ENCODE data around the gene SNX9. TPM values are rescaled to one million over a fixed set of nuclear protein-coding genes. Genes with fewer than 3 reads are reported as not detected.

SNX9 gene
- total RNA-seq, 1 experiment from 2014 or later = 31.3 TPM

DNA sequence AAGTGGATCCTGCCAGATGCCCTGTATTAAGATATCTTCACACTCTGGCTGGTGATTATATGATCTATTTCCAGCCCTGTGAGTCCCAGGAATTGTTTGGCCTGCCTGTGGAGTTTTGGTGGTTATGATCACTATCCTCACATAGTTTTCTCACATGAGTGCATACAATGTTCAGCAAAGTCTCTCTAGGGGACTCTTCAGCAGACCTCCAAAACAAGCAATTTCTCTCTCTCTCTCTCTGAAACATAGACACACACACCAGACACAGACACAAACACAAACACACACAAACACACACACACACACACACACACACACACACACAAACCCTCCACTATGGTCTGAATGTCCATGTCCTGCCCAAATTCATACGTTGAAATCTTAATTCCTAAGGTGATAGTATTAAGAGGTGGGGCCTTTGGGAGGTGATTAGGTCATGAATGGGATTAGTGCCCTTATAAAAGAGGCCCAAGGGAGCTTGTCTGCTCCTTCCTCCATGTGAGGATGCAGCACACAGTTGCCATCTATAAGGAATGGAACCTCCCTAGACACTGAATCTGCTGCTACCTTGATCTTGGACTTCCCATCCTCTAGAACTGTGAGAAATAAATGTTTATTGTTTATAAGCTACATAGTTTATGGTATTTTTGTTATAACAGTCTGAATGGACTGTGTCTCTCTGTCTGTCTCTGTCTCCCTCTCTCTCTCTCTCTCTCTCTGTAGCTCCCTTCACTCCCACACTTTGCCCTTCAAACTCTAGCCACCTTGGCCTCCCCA is 136.6 kb downstream of the SNX9 start:
- Mint-ChIP-seq H3K9me3 (peaks cover 28 to 31% of the 10 kb centered on the region in 2 experiments), H3K27me3 (ENCODE audit: low read depth) (no peaks in the 10 kb centered on the region), H3K27ac (no peak overlapping the region), H3K36me3 (ENCODE audit: insufficient read depth in 1 of 3, low read depth in 3 of 3) (peaks cover 14 to 24% (median 21%) of the 10 kb centered on the region in 3 experiments), H3K4me1 (peaks cover 16 to 25% of the 10 kb centered on the region in 2 experiments), H3K4me3 (no peak overlapping the region)
- Histone ChIP-seq H4K5ac (ENCODE audit: insufficient read length, low read depth, low read length) (no peak overlapping the region), H3K9me3 (ENCODE audit: control insufficient read depth, low read depth, low read length) (peaks cover 6% of the 10 kb centered on the region), H3K4me2 (ENCODE audit: insufficient read depth, insufficient read length, low read length) (no peak overlapping the region), H3K23ac (ENCODE audit: insufficient read length, low read depth, low read length) (no peak overlapping the region), H3K56ac (ENCODE audit: insufficient read length, low read depth, low read length) (no peak overlapping the region), H4K20me1 (ENCODE audit: control insufficient read depth, insufficient read depth, insufficient read length) (no peaks in the 10 kb centered on the region), H2BK120ac (ENCODE audit: low read depth, low read length, poor library complexity, severe bottlenecking) (no peak overlapping the region), H3K4ac (ENCODE audit: low read depth, low read length) (no peak overlapping the region), H3K4me1 (ENCODE audit: insufficient read depth, low read length) (0 out of 2 replicates have a peak, but pooled peaks cover 3% of the 10 kb centered on the region), H2BK15ac (ENCODE audit: low read depth, low read length) (no peak overlapping the region), H3K27me3 (ENCODE audit: insufficient read depth, low read length) (no peaks in the 10 kb centered on the region), H3T11ph (ENCODE audit: low read length) (no peak overlapping the region), H2AK5ac (ENCODE audit: insufficient read length, low read length) (no peak overlapping the region), H3K14ac (ENCODE audit: insufficient read depth, low read length) (no peak overlapping the region), H2BK12ac (ENCODE audit: insufficient read length, low read depth, low read length) (no peak overlapping the region), H3K9ac (ENCODE audit: extremely low read depth, insufficient read length, low read length) (no peak overlapping the region), H2BK5ac (ENCODE audit: insufficient read length, low read length) (no peak overlapping the region), H4K8ac (replicated peaks; ENCODE audit: insufficient read length, low read depth, low read length) (no peak overlapping the region), H4K91ac (ENCODE audit: insufficient read length, low read depth, low read length) (no peak overlapping the region), H2AFZ (ENCODE audit: low read length) (no peak overlapping the region), H3K79me1 (ENCODE audit: insufficient read depth, low read depth, low read length, poor library complexity, severe bottlenecking) (no peaks in the 10 kb centered on the region), H3K27ac (ENCODE audit: insufficient read length, low read depth, low read length) (no peak overlapping the region), H3K23me2 (ENCODE audit: insufficient read length, low read depth, low read length, poor library complexity, severe bottlenecking) (no peaks in the 10 kb centered on the region), H2BK20ac (ENCODE audit: low read depth, low read length, poor library complexity, severe bottlenecking) (no peak overlapping the region), H3K18ac (ENCODE audit: insufficient read length, low read depth, low read length) (no peak overlapping the region), H3K79me2 (ENCODE audit: insufficient read depth, low read length) (no peaks in the 10 kb centered on the region)
- TF ChIP-seq, protein P1, sequence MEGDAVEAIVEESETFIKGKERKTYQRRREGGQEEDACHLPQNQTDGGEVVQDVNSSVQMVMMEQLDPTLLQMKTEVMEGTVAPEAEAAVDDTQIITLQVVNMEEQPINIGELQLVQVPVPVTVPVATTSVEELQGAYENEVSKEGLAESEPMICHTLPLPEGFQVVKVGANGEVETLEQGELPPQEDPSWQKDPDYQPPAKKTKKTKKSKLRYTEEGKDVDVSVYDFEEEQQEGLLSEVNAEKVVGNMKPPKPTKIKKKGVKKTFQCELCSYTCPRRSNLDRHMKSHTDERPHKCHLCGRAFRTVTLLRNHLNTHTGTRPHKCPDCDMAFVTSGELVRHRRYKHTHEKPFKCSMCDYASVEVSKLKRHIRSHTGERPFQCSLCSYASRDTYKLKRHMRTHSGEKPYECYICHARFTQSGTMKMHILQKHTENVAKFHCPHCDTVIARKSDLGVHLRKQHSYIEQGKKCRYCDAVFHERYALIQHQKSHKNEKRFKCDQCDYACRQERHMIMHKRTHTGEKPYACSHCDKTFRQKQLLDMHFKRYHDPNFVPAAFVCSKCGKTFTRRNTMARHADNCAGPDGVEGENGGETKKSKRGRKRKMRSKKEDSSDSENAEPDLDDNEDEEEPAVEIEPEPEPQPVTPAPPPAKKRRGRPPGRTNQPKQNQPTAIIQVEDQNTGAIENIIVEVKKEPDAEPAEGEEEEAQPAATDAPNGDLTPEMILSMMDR (conservative IDR thresholded peaks at IDR 0.05) = no peak
- WGBS (ENCODE audit: extremely low coverage, insufficient read length, low lambda C conversion rate) = no CpG with 5 or more reads among the region's 1 CpG
- no peak for DNase-seq

Data from H9 (cell line).